Esophagus squamous epithelium (tissue), 4 donors: Measurements from ENCODE around the gene WDFY3.

Experiments used
- CTCF ChIP-seq, 6 experiments: fragments of 450-650 bp in 4 of 6; fragments of 200-600 bp in 2 of 6; sonication (generic) in 2 of 6; IDR thresholded peaks; one replicate each; pipeline ENCODE4 v1.5.1; 2016 to 2019; ENCODE audit warnings: antibody characterized with exemption in 6 of 6, mild to moderate bottlenecking in 4 of 6, moderate library complexity in 4 of 6
- POLR2A ChIP-seq, 4 donors: fragments of 450-650 bp; IDR thresholded peaks; one replicate each; pipeline ENCODE4 v1.6.1; 2017; ENCODE audit warnings: antibody characterized with exemption in 4 of 4, mild to moderate bottlenecking in 4 of 4, moderate library complexity in 3 of 4

GRCh38 chr4:84680956-84681355 is 285.5 kb downstream of the WDFY3 start:
- TF ChIP-seq CTCF (IDR thresholded peaks at IDR 0.05) (no peak), POLR2A (IDR thresholded peaks at IDR 0.05) (no peak)
